Activated CD8-positive, alpha-beta memory T cell treated with anti-CD3 and anti-CD28 coated beads for 24 hours (primary cell): ENCODE measurements around the gene MMD2.
"Not testable (repeated sequence)": the region's sequence is repeated elsewhere in the genome, so short reads cannot be mapped to it uniquely, and the experiment has no call there.

Source experiments
- DNase-seq: peaks from one replicate; pipeline ENCODE4 v3.0.0-alpha.2; 2020

Gene MMD2

GRCh38 chr7:4958477-4959301 lies at the start of gene MMD2:
TSS of gene MMD2 (minus strand) at chr7:4959187. CDS start at chr7:4959017, 170 bp downstream.
- no peak for DNase-seq

- DNase-seq = no peak
Measured at GRCh38 chr7:5005066-5005465, 46.1 kb upstream of the MMD2 start.

- no peak for DNase-seq
Measured at GRCh38 chr7:5001911-5002310, 42.9 kb upstream of the MMD2 start.

- no peak for DNase-seq
Measured at GRCh38 chr7:5001003-5001402, 42.0 kb upstream of the MMD2 start.

GRCh38 chr7:4999369-4999950 lies 40.5 kb upstream of the MMD2 start:
- no peak for DNase-seq

- DNase-seq = no peak
Measured at GRCh38 chr7:4998910-4999309, 39.9 kb upstream of the MMD2 start.

- no peak for DNase-seq
Measured at GRCh38 chr7:4998244-4998643, 39.3 kb upstream of the MMD2 start.

GRCh38 chr7:4996696-4997222 lies 37.8 kb upstream of the MMD2 start:
- no peak for DNase-seq

GRCh38 chr7:4995429-4995969 lies 36.5 kb upstream of the MMD2 start:
- no peak for DNase-seq

- no peak for DNase-seq
Measured at GRCh38 chr7:4993471-4993870, 34.5 kb upstream of the MMD2 start.

GRCh38 chr7:4982741-4983140 lies 23.8 kb upstream of the MMD2 start:
- DNase-seq = peak; percentile 37

- peak; percentile 35 for DNase-seq
Measured at GRCh38 chr7:4981295-4981890, 22.4 kb upstream of the MMD2 start.

- not testable (repeated sequence) for DNase-seq
Measured at GRCh38 chr7:4975626-4976025, 16.6 kb upstream of the MMD2 start.

- DNase-seq = peak; percentile 99
Measured at GRCh38 chr7:4973728-4974198, 14.8 kb upstream of the MMD2 start.

- DNase-seq = not testable (repeated sequence)
Measured at GRCh38 chr7:4972446-4972845, 13.5 kb upstream of the MMD2 start.

GRCh38 chr7:4965295-4966022 lies 6.5 kb upstream of the MMD2 start:
- DNase-seq = no peak

- DNase-seq = no peak
Measured at GRCh38 chr7:4964506-4964905, 5.5 kb upstream of the MMD2 start.

GRCh38 chr7:4962872-4963775 lies 4.1 kb upstream of the MMD2 start:
- no peak for DNase-seq

GRCh38 chr7:4960363-4960762 lies 1.4 kb upstream of the MMD2 start:
- no peak for DNase-seq

- DNase-seq = no peak
Measured at GRCh38 chr7:4959893-4960292, 906 bp upstream of the MMD2 start.

GRCh38 chr7:4959306-4959705 lies 319 bp upstream of the MMD2 start:
- DNase-seq = no peak
